ENCODE measurements around the gene ART3.
A peak's percentile ranks its signal among the peaks of the same experiment; 100 is the strongest.

The ART3 gene, protein sequence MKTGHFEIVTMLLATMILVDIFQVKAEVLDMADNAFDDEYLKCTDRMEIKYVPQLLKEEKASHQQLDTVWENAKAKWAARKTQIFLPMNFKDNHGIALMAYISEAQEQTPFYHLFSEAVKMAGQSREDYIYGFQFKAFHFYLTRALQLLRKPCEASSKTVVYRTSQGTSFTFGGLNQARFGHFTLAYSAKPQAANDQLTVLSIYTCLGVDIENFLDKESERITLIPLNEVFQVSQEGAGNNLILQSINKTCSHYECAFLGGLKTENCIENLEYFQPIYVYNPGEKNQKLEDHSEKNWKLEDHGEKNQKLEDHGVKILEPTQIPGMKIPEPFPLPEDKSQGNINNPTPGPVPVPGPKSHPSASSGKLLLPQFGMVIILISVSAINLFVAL

GRCh38 chr4:76074468-76074867 is at the start of gene ART3:
ART3 (plus strand) TSS chr4:76074709; CDS start chr4:76075890, 1,181 bp downstream.
- H3K36me3 ChIP-seq (replicated peaks), result no peaks in the 10 kb centered on the region
- in situ Hi-C loops (cut with HindIII; ENCODE audit: low pct_ligation_motif_present, low sequenced_read_pairs), result no loop called here
- no peak for DNase-seq
- TF ChIP-seq, protein P1, sequence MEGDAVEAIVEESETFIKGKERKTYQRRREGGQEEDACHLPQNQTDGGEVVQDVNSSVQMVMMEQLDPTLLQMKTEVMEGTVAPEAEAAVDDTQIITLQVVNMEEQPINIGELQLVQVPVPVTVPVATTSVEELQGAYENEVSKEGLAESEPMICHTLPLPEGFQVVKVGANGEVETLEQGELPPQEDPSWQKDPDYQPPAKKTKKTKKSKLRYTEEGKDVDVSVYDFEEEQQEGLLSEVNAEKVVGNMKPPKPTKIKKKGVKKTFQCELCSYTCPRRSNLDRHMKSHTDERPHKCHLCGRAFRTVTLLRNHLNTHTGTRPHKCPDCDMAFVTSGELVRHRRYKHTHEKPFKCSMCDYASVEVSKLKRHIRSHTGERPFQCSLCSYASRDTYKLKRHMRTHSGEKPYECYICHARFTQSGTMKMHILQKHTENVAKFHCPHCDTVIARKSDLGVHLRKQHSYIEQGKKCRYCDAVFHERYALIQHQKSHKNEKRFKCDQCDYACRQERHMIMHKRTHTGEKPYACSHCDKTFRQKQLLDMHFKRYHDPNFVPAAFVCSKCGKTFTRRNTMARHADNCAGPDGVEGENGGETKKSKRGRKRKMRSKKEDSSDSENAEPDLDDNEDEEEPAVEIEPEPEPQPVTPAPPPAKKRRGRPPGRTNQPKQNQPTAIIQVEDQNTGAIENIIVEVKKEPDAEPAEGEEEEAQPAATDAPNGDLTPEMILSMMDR (IDR thresholded peaks at IDR 0.05; ENCODE audit: low read depth, low read length, missing control alignments), result no peak
- H3K4me3 ChIP-seq (ENCODE audit: low read depth, low read length), result no peak within 1 kb of the TSS
- H3K27ac ChIP-seq, result no peak within 1 kb of the TSS
- no peaks in the 10 kb centered on the region for H3K27me3 ChIP-seq (replicated peaks)

DNA sequence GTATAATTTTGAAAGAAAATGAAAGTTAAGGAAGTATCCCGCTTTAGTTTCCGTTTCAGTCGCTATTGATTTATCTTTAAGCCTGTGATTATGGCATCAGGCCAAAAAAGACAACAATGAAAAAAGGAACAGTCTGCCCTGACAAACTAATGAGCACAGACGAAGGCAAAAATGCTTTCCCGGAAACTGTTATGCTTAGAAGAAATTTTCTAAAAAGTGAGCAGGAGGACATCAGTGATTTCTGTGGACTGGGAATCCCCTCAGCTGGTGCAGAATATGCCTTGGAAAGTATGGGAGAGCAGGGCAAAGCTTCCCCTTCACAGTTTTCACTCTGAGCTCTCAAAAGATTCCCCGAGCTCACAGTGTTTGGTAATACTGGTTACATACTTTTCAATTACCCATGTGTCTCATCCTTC is 46.2 kb upstream of the ART3 start:
- TF ChIP-seq, protein P1 (IDR thresholded peaks at IDR 0.05; ENCODE audit: low read depth, low read length, missing control alignments), result no peak
- Histone ChIP-seq H3K36me3 (replicated peaks) (no peaks in the 10 kb centered on the region), H3K4me3 (ENCODE audit: low read depth, low read length) (peak overlapping the region; percentile 35), H3K27ac (no peak overlapping the region), H3K27me3 (replicated peaks) (peaks cover 2% of the 10 kb centered on the region)
- in situ Hi-C loops (cut with HindIII; ENCODE audit: low pct_ligation_motif_present, low sequenced_read_pairs), result no loop called here
- no peak for DNase-seq

- Histone ChIP-seq H3K27ac (no peak overlapping the region), H3K27me3 (replicated peaks) (peaks cover 2% of the 10 kb centered on the region), H3K36me3 (replicated peaks) (no peaks in the 10 kb centered on the region), H3K4me3 (ENCODE audit: low read depth, low read length) (no peak overlapping the region)
- TF ChIP-seq, protein P1 (IDR thresholded peaks at IDR 0.05; ENCODE audit: low read depth, low read length, missing control alignments), result no peak
- no peak for DNase-seq
- in situ Hi-C loops (cut with HindIII; ENCODE audit: low pct_ligation_motif_present, low sequenced_read_pairs), result no loop called here
Observed at GRCh38 chr4:76029300-76029699, 45.2 kb upstream of the ART3 start.

- H3K27ac ChIP-seq, result no peak overlapping the region
- no peaks in the 10 kb centered on the region for H3K36me3 ChIP-seq (replicated peaks)
- no peaks in the 10 kb centered on the region for H3K27me3 ChIP-seq (replicated peaks)
- H3K4me3 ChIP-seq (ENCODE audit: low read depth, low read length), result no peak overlapping the region
- in situ Hi-C loops (cut with HindIII; ENCODE audit: low pct_ligation_motif_present, low sequenced_read_pairs), result no loop called here
- DNase-seq, result no peak
- TF ChIP-seq, protein P1 (IDR thresholded peaks at IDR 0.05; ENCODE audit: low read depth, low read length, missing control alignments), result no peak
Observed at GRCh38 chr4:76035141-76035540, 39.4 kb upstream of the ART3 start.

DNA sequence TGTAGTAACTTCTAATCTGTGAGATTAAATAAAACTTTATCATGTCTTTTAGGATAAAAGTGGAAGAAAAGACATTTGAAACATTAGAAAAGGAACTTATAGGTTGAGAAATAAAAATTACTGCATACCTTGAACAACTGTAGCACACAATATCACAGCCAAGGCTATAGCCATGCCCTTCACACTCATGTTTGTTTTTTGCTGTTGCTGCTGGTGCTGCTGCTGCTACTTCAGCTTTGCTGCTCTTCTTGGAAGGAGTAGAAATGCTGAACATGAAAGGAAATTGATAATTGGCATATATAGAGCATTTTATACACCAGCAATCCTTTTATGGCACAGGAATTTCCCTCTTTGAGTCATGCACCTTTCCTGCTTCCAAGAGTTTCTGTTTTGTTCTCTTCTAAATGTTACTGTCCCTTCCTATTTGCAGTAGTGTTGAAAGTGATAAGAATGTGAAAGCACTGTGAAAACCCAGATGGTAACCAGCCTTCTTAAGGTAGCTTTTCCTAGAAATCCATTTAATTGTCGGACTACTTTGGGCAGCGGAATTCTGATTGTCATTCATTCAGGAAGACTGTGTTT is 38.6 kb upstream of the ART3 start, which contains the start of gene CXCL11:
CXCL11 (minus strand) TSS at position 272 of the 582 bp plus-strand sequence; CDS start at position 189, 83 bp downstream.
- no peaks in the 10 kb centered on the region for H3K36me3 ChIP-seq (replicated peaks)
- TF ChIP-seq, protein P1 (IDR thresholded peaks at IDR 0.05; ENCODE audit: low read depth, low read length, missing control alignments), result no peak
- DNase-seq, result no peak
- in situ Hi-C loops (cut with HindIII; ENCODE audit: low pct_ligation_motif_present, low sequenced_read_pairs), result no loop called here
- no peak within 1 kb of the TSS for H3K27ac ChIP-seq
- no peak within 1 kb of the TSS for H3K4me3 ChIP-seq (ENCODE audit: low read depth, low read length)
- H3K27me3 ChIP-seq (replicated peaks), result no peaks in the 10 kb centered on the region

Measured in brain microvascular endothelial cell (primary cell).